Small intestine (tissue), 16 donors: ENCODE data around the gene DEFB116. TPM values are rescaled to one million over a fixed set of nuclear protein-coding genes. Genes with fewer than 3 reads are reported as not detected.
"Not testable (repeated sequence)": the region's sequence is repeated elsewhere in the genome, so short reads cannot be mapped to it uniquely, and the experiment has no call there.

Source experiments
- DNase-seq, 2 donors: peaks; one replicate each; pipeline versions ENCODE4 v3.0.0 to v3.0.0-alpha.2; 2013
- FAIRE-seq: peaks from 2 replicates; lab custom pipeline; 2012; peaks lifted over from hg19 to GRCh38; lab: Jason Lieb, UNC
- H3K27ac ChIP-seq, 3 donors: one replicate each; pipeline ENCODE4 v1.5.1; 2013; ENCODE audit warnings: low read length in 2 of 3, mild to moderate bottlenecking in 2 of 3, control low read depth in 1 of 3, inconsistent platforms in 1 of 3, low read depth in 1 of 3, moderate library complexity in 1 of 3
- H3K27me3 ChIP-seq, 3 donors: one replicate each; pipeline ENCODE4 v1.6.1; 2013; ENCODE audit warnings: low read length in 3 of 3, inconsistent platforms in 1 of 3; ENCODE audit not compliant: control insufficient read depth in 3 of 3, insufficient read depth in 3 of 3
- H3K36me3 ChIP-seq, 3 donors: one replicate each; pipeline ENCODE4 v1.6.1; 2013; ENCODE audit warnings: low read length in 3 of 3, inconsistent platforms in 1 of 3, low read depth in 1 of 3, mild to moderate bottlenecking in 1 of 3, moderate library complexity in 1 of 3; ENCODE audit not compliant: control insufficient read depth in 3 of 3, insufficient read depth in 2 of 3
- H3K4me1 ChIP-seq, 3 donors: one replicate each; pipeline ENCODE4 v1.6.1; 2013; ENCODE audit warnings: low read length in 2 of 3, inconsistent platforms in 1 of 3, low read depth in 1 of 3, mild to moderate bottlenecking in 1 of 3, moderate library complexity in 1 of 3; ENCODE audit not compliant: control insufficient read depth in 3 of 3, insufficient read depth in 2 of 3
- H3K4me3 ChIP-seq, 3 donors: one replicate each; pipeline ENCODE4 v1.5.1; 2013; ENCODE audit warnings: low read length in 3 of 3, control low read depth in 1 of 3, inconsistent platforms in 1 of 3, low read depth in 1 of 3, mild to moderate bottlenecking in 1 of 3, moderate library complexity in 1 of 3
- H3K9me3 ChIP-seq, 2 donors: one replicate each; pipeline ENCODE4 v1.6.1; 2013; ENCODE audit warnings: low read depth in 1 of 2, low read length in 1 of 2; ENCODE audit not compliant: control insufficient read depth in 2 of 2, insufficient read depth in 1 of 2
- WGBS, 3 donors: extraction: QIAGEN DNeasy Blood & Tissue Kit; methylation state at CpG; one replicate each; pipeline ENCODE4 v1.1.7; 2013; 5-methylcytosine and 5-hydroxymethylcytosine counted together
- long read RNA-seq, 10 donors: transcript quantifications; one replicate each; lab custom pipeline, GENCODE V29; 2026
- polyA plus RNA-seq, 4 donors: library from polyadenylated mRNA; stranded (reverse) in 3 of 4; unstranded in 1 of 4; fragments of 200-250 nt in 3 of 4; fragments of 120-200 nt in 1 of 4; gene quantifications; one replicate each; pipeline versions ENCODE4 v1.2.1 to v1.2.3, GENCODE V29; 2013
- donor health status: healthy with polysubstance abuse.
- donor health status: control.
- donor health status: control.
- donor health status: Bipolar disorder and iron deficiency.
- donor health status: healthy.

DEFB116 gene, protein sequence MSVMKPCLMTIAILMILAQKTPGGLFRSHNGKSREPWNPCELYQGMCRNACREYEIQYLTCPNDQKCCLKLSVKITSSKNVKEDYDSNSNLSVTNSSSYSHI
- not detected for polyA plus RNA-seq
- long read RNA-seq, donor 1, result 0 reads
- long read RNA-seq, donor 2, result 0 reads
- long read RNA-seq, donor 3, result 0 reads
- long read RNA-seq, donor 4, result 0 reads
- long read RNA-seq, donor 5, result 0 reads
- long read RNA-seq, donor 6, result 0 reads
- long read RNA-seq, donor 7, result 0 reads
- long read RNA-seq, donor 8, result 0 reads
- long read RNA-seq, donor 9, result 0 reads
- long read RNA-seq, donor 10, result 0 reads

DNA sequence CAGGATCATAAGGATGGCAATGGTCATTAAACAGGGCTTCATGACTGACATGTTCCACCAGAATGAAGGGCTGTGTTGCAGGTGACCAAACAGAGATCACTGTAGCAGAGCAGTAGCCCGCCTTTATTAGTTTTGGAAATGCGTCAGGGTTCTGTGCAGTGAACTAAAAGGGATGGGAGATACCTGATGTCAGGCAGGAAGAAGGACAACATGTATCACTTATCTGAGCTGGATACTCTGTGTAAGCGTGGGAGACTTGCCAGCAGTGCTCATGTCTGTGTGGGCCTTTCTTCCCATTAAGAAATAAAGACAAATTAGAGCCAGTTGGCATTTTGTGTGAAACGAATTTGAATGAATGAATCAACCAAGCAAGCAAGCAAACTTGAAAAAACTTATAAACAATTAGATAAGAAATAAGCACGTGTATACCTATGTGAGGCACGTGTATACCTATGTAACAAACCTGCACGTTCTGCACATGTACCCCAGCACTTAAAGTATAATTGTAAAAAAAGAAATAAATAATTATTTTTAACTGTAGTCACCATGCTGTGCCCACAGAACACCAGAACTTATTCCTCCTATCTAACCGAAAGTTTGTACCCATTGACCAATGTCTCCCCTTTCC, at the start of gene DEFB116:
Gene DEFB116 (minus strand): TSS at position 51 of the 628 bp plus-strand sequence. CDS start 0 bp downstream, at position 51.
- Histone ChIP-seq H3K36me3 (no peaks in the 10 kb centered on the region), H3K4me1 (no peaks in the 10 kb centered on the region), H3K27ac (no peak within 1 kb of the TSS), H3K27me3 (no peaks in the 10 kb centered on the region), H3K4me3 (no peak within 1 kb of the TSS), H3K9me3 (peaks cover 2 to 3% of the 10 kb centered on the region in 2 donors)
- WGBS, 3 donors, result 47 to 49% (median 48%) methylated on average over 8 of the region's 8 CpGs
- FAIRE-seq (no peak), DNase-seq (no peak)

DNA sequence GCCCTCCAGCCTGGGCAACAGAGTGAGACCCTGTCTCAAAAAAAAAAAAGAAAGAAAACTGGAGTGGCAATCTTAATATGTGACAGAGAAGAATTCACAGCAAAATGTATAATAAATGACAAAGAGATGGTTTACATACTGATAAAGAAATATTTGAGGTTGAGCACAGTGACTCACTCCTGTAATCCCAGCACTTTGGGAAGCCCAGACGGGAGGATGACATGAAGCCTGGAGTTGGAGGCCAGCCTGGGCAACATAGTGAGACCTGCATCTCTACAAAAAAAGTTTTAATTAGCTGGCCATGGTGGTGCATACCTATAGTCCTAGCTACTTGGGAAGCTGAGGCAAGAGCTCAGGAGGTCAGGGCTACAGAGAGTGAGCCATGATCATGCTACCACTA, 47.6 kb upstream of the DEFB116 start:
- H3K36me3 ChIP-seq, result no peaks in the 10 kb centered on the region
- H3K27me3 ChIP-seq, result no peaks in the 10 kb centered on the region
- H3K27ac ChIP-seq, result no peak overlapping the region
- H3K4me3 ChIP-seq, result no peak overlapping the region
- H3K4me1 ChIP-seq, result no peaks in the 10 kb centered on the region
- 43 to 77% (median 68%) methylated on average over 1 of the region's 1 CpG for WGBS, 3 donors
- no peaks in the 10 kb centered on the region for H3K9me3 ChIP-seq
- DNase-seq, result no peak
- FAIRE-seq, result no peak

DNA sequence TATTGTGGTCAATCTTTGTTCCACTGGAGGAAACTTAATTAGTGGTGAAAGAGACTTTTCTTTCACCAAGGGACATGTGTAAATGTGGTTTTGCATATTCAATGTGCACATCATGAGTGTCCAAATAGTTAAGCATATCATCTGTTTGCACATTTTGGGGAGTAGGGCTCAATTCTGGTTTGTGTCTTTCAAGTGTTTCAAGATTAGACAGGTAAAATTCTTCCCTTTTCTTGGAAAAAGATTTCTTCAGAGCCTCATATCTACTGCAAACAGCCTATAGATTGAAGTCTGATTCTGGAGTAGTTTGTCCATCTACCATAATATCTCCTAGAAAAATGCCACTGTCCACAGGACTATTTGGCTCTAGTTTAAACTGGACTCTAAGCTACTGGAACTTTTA, 33.1 kb upstream of the DEFB116 start:
- Histone ChIP-seq H3K27ac (no peak overlapping the region), H3K4me1 (no peaks in the 10 kb centered on the region), H3K27me3 (no peaks in the 10 kb centered on the region), H3K9me3 (peaks cover 0 to 4% of the 10 kb centered on the region in 2 donors), H3K4me3 (no peak overlapping the region), H3K36me3 (no peaks in the 10 kb centered on the region)
- DNase-seq (no peak), FAIRE-seq (no peak)

DNA sequence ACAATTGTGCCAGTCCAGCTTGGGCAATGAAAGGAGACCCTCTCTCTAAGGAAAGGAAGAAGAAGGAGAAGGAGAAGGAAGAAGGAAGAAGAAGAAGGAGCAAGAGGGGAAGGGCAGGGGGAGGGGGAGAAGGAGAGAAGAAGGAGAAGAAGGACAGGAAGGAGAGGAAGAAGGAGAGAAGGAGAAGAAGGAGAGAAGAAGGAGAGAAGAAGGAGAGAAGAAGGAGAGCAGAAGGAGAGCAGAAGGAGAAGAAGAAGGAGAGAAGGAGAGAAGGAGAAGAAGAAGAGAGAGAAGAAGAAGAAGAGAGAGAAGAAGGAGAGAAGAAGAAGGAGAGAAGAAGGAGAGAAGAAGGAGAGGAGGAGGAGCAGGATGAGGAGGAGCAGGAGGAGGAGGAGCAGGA, 22.5 kb upstream of the DEFB116 start:
- Histone ChIP-seq H3K27me3 (no peaks in the 10 kb centered on the region), H3K36me3 (no peaks in the 10 kb centered on the region), H3K4me1 (no peaks in the 10 kb centered on the region), H3K9me3 (no peaks in the 10 kb centered on the region), H3K27ac (no peak overlapping the region), H3K4me3 (no peak overlapping the region)
- FAIRE-seq (no peak), DNase-seq (no peak)

DNA sequence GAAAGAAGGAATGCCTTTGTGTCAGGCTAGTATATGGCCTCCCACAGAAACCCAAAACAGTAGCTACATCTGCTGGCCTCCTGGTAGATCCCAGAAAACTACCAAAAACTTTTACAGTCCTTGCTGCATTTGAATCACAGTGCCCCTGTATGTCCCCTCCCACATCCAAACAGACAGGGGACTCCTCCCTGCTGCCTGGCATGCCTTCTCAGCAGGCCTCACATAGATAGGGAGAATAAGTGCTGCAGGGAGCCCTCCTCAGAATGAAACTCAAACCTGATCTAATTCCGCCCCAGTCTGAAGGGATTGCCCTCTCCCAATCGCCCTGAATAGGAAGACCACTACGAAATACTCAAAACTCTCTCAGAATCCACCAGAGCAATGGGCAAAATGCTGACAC, 14.1 kb upstream of the DEFB116 start:
- Histone ChIP-seq H3K36me3 (no peaks in the 10 kb centered on the region), H3K4me1 (no peaks in the 10 kb centered on the region), H3K27ac (no peak overlapping the region), H3K9me3 (peaks cover 4 to 13% of the 10 kb centered on the region in 2 donors), H3K4me3 (no peak overlapping the region), H3K27me3 (no peaks in the 10 kb centered on the region)
- WGBS, 3 donors, result 36 to 63% (median 54%) methylated on average over 3 of the region's 3 CpGs
- no peak for FAIRE-seq
- no peak for DNase-seq

DNA sequence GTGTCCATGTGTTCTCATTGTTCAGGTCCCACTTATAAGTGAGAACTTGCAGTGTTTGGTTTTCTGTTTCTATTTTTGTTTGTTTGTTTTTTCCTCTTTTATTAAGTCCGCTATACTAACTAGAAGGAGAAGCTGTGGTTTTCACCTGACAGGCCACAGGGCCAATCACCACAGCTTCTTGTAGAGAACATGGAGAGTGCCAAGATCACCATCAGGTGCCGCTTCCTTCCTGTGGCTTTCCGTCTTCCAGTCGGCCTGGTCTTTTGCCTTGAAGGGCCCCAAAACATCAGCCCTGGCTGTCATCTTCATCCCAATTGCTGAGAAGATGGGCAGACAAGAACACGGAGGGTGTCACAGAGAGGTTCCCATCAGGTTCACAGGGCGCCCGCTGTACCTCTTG, 23.4 kb downstream of the DEFB116 start:
- not testable (repeated sequence) for H3K4me3 ChIP-seq, H3K36me3 ChIP-seq, H3K27ac ChIP-seq, FAIRE-seq, DNase-seq, H3K27me3 ChIP-seq, H3K4me1 ChIP-seq
- peaks cover 0 to 15% of the 10 kb centered on the region in 2 donors for H3K9me3 ChIP-seq
- WGBS, 3 donors, result 67 to 70% (median 69%) methylated on average over 7 of the region's 7 CpGs

DNA sequence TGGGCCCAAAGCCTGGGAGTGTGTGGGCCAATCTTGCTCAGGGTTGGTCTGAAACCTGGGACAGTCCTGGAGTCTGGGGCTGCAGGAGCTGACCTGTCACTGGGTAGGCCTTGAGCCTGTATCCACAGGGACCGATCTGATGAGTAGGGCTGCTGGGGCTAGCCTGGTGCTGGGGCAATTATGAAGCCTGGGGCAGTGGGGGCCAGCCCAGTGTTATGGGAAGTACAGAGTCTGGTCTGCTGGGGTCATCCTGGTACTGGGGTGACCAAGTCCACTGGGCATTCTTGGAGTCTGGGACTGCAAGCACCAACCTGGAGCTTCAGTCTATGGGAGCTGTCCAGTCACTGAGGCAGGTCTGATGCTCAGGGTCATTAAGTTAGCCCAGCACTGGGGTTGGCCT, 30.2 kb downstream of the DEFB116 start:
- no peaks in the 10 kb centered on the region for H3K4me1 ChIP-seq
- DNase-seq, result no peak
- H3K9me3 ChIP-seq, result peaks cover 5 to 25% of the 10 kb centered on the region in 2 donors
- no peak overlapping the region for H3K27ac ChIP-seq
- WGBS, 3 donors, result 79 to 88% (median 81%) methylated on average over 1 of the region's 1 CpG
- no peak overlapping the region for H3K4me3 ChIP-seq
- H3K36me3 ChIP-seq, result no peaks in the 10 kb centered on the region
- no peak for FAIRE-seq
- no peaks in the 10 kb centered on the region for H3K27me3 ChIP-seq

DNA sequence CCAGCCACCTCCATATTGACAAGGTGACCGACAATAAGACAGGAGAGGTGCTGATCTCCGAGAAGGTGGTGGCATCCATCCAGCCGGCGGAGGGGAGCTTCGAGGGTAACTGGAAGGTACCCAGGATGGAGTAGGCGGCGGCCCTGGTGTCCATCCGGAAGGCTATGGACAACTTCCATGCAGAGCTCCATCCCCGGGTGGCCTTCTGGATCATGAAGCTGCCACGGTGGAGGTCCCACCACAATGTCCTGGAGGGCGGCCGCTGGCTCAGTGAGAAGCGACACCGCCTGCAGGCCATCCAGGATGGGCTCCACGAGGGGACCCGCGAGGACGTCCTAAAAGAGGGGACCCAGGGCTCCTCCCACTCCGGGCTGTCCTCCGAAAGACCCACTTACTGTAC, 33.9 kb downstream of the DEFB116 start:
- Histone ChIP-seq H3K27ac (no peak overlapping the region), H3K27me3 (no peaks in the 10 kb centered on the region), H3K4me1 (no peaks in the 10 kb centered on the region), H3K4me3 (no peak overlapping the region), H3K36me3 (no peaks in the 10 kb centered on the region), H3K9me3 (peaks cover 6 to 36% of the 10 kb centered on the region in 2 donors)
- DNase-seq (no peak), FAIRE-seq (no peak)
- 83 to 92% (median 85%) methylated on average over 20 of the region's 20 CpGs for WGBS, 3 donors
